Neural cell (in vitro differentiated cells): ENCODE results near the gene HOXC10. TPM values are rescaled to one million over a fixed set of nuclear protein-coding genes. Genes with fewer than 3 reads are reported as not detected.

Experiments
- H2AFZ ChIP-seq: fragments of 200-600, 300-800 bp; sonication (generic), shearing (Covaris generic); 2 replicates; pipeline ENCODE4 v1.6.0; 2014; ENCODE audit warnings: low read depth, mild to moderate bottlenecking, antibody characterized with exemption, low read length, moderate library complexity
- H3F3A ChIP-seq: fragments of 200-600 bp; shearing (Covaris generic); 2 replicates; pipeline ENCODE4 v1.6.1; 2016; ENCODE audit warnings: mild to moderate bottlenecking, moderate library complexity, mixed read lengths, antibody characterized with exemption, low read length; ENCODE audit not compliant: insufficient read depth, poor library complexity, severe bottlenecking
- H3K27ac ChIP-seq: fragments of 200-600, 300-800 bp; sonication (generic), shearing (Covaris generic); 2 replicates; pipeline ENCODE4 v1.5.1; 2014; ENCODE audit warnings: mild to moderate bottlenecking, low read length, moderate library complexity
- H3K27me3 ChIP-seq: fragments of 300-800, 200-600 bp; sonication (generic), shearing (Covaris generic); 2 replicates; pipeline ENCODE4 v1.6.0; 2014; ENCODE audit warnings: mild to moderate bottlenecking, low read depth, low read length, moderate library complexity; ENCODE audit not compliant: insufficient read depth
- H3K36me3 ChIP-seq: fragments of 300-800, 200-600 bp; sonication (generic), shearing (Covaris generic); 2 replicates; pipeline ENCODE4 v1.5.1; 2014; ENCODE audit warnings: mild to moderate bottlenecking, antibody characterized with exemption, low read length, moderate library complexity; ENCODE audit not compliant: insufficient read depth
- H3K4me2 ChIP-seq: fragments of 300-800, 200-600 bp; sonication (generic), shearing (Covaris generic); 2 replicates; pipeline ENCODE4 v1.6.0; 2014; ENCODE audit warnings: mild to moderate bottlenecking, low read length
- H3K4me3 ChIP-seq: fragments of 300-800, 200-600 bp; sonication (generic), shearing (Covaris generic); 2 replicates; pipeline ENCODE4 v1.5.1; 2014; ENCODE audit warnings: mild to moderate bottlenecking, low read length, moderate library complexity
- H3K79me2 ChIP-seq: fragments of 200-600 bp; shearing (Covaris generic); replicated peaks from 2 replicates; pipeline ENCODE4 v1.6.0; 2014; ENCODE audit warnings: mild to moderate bottlenecking, low read length, moderate library complexity; ENCODE audit not compliant: insufficient read depth
- H3K9ac ChIP-seq: fragments of 300-800, 200-600 bp; sonication (generic), shearing (Covaris generic); 2 replicates; pipeline ENCODE4 v1.6.1; 2016; ENCODE audit warnings: mild to moderate bottlenecking, low read length, mixed read lengths
- H3K9me2 ChIP-seq: fragments of 200-600 bp; shearing (Covaris generic); 2 replicates; pipeline ENCODE4 v1.6.1; 2016; ENCODE audit warnings: mild to moderate bottlenecking, low read length, mixed read lengths; ENCODE audit not compliant: insufficient read depth
- H3K9me3 ChIP-seq: fragments of 200-600, 300-800 bp; sonication (generic), shearing (Covaris generic); 2 replicates; pipeline ENCODE4 v1.6.1; 2016; ENCODE audit warnings: mild to moderate bottlenecking, mixed run types, low read length, moderate library complexity, mixed read lengths
- H4K20me1 ChIP-seq: fragments of 200-600 bp; shearing (Covaris generic); 2 replicates; pipeline ENCODE4 v1.6.1; 2016; ENCODE audit warnings: mild to moderate bottlenecking, mixed run types; ENCODE audit not compliant: insufficient read depth
- CTCF ChIP-seq: fragments of 450-650 bp; IDR thresholded peaks from 2 replicates; pipeline ENCODE4 v1.5.1; 2014; ENCODE audit warnings: antibody characterized with exemption, mild to moderate bottlenecking, moderate library complexity; ENCODE audit not compliant: poor library complexity, severe bottlenecking
- EP300 ChIP-seq: fragments of 450-650 bp; conservative IDR thresholded peaks from 2 replicates; pipeline ENCODE4 v1.6.1; 2014; ENCODE audit warnings: antibody characterized with exemption, mild to moderate bottlenecking, moderate library complexity; ENCODE audit not compliant: poor library complexity, severe bottlenecking
- EZH2 ChIP-seq: fragments of 200-600, 300-800 bp; shearing (Covaris generic), sonication (generic); IDR thresholded peaks from 2 replicates; pipeline ENCODE4 v1.6.1; 2014; ENCODE audit warnings: antibody characterized with exemption, low read length, borderline replicate concordance, mild to moderate bottlenecking; ENCODE audit not compliant: insufficient read depth, poor library complexity, severe bottlenecking
- MXI1 ChIP-seq: fragments of 450-650 bp; conservative IDR thresholded peaks from 2 replicates; pipeline ENCODE4 v1.6.1; 2014; ENCODE audit warnings: antibody characterized with exemption, mild to moderate bottlenecking; ENCODE audit not compliant: poor library complexity, severe bottlenecking
- POLR2AphosphoS5 ChIP-seq: IDR thresholded peaks from 2 replicates; pipeline ENCODE4 v1.6.1; 2012
- RAD21 ChIP-seq: fragments of 450-650 bp; conservative IDR thresholded peaks from 2 replicates; pipeline ENCODE4 v1.6.1; 2014; ENCODE audit warnings: antibody characterized with exemption, mild to moderate bottlenecking, moderate library complexity
- REST ChIP-seq: IDR thresholded peaks from 2 replicates; pipeline ENCODE4 v1.6.1; 2012; ENCODE audit warnings: borderline replicate concordance
- SMC3 ChIP-seq: fragments of 450-650 bp; conservative IDR thresholded peaks from 2 replicates; pipeline ENCODE4 v1.6.1; 2014; ENCODE audit warnings: antibody characterized with exemption, mild to moderate bottlenecking, moderate library complexity; ENCODE audit not compliant: poor library complexity
- TAF1 ChIP-seq: IDR thresholded peaks from 2 replicates; pipeline ENCODE4 v1.6.1; 2012; ENCODE audit warnings: low read depth
- polyA plus RNA-seq: library from polyadenylated mRNA; depleted of rRNA; stranded (reverse); fragments of >200 nt; gene quantifications from 2 replicates; pipeline ENCODE4 v1.2.3, GENCODE V29; 2014

Gene HOXC10
- polyA plus RNA-seq, 1 donor from 2014 or later, result not detected

- no peaks in the 10 kb centered on the region for H3K9me3 ChIP-seq
- H3K27me3 ChIP-seq, result peaks cover 100% of the 10 kb centered on the region
- no peaks in the 10 kb centered on the region for H3K79me2 ChIP-seq
- no peaks in the 10 kb centered on the region for H4K20me1 ChIP-seq
- H3K4me2 ChIP-seq, result no peak overlapping the region
- H3K9ac ChIP-seq, result no peak overlapping the region
- no peaks in the 10 kb centered on the region for H3F3A ChIP-seq
- H3K36me3 ChIP-seq, result no peaks in the 10 kb centered on the region
- H3K9me2 ChIP-seq, result no peaks in the 10 kb centered on the region
- H3K27ac ChIP-seq, result no peak overlapping the region
- H3K4me3 ChIP-seq, result no peak overlapping the region
- TF ChIP-seq REST (no peak), SMC3 (no peak), RAD21 (no peak), CTCF (no peak), EP300 (no peak)
- no peak overlapping the region for H2AFZ ChIP-seq
Observed at GRCh38 chr12:53972152-53972702, 12.7 kb upstream of the HOXC10 start.

- Histone ChIP-seq H3K9me3 (no peaks in the 10 kb centered on the region), H3K9ac (no peak within 1 kb of the TSS), H2AFZ (no peak within 1 kb of the TSS), H3K27me3 (peaks cover 100% of the 10 kb centered on the region), H3K4me3 (no peak within 1 kb of the TSS), H3K27ac (no peak within 1 kb of the TSS), H3K36me3 (no peaks in the 10 kb centered on the region), H3K9me2 (no peaks in the 10 kb centered on the region), H3F3A (no peaks in the 10 kb centered on the region), H3K4me2 (no peak within 1 kb of the TSS), H3K79me2 (no peaks in the 10 kb centered on the region), H4K20me1 (no peaks in the 10 kb centered on the region)
- TF ChIP-seq POLR2AphosphoS5 (no peak), RAD21 (no peak), EP300 (no peak), TAF1 (no peak), REST (no peak), CTCF (no peak), SMC3 (no peak), MXI1 (no peak), EZH2 (no peak)
Observed at GRCh38 chr12:53972722-53973235, 12.2 kb upstream of the HOXC10 start, which contains the start of gene HOXC11. HOXC11 (plus strand) TSS chr12:53973126; CDS start chr12:53973242, 116 bp downstream.
